ENCODE measurements around the gene KCNJ6.

GRCh38 chr21:37615962-37616361 lies 300.3 kb downstream of the KCNJ6 start:
- no peak for TF ChIP-seq POLR2A (IDR thresholded peaks at IDR 0.05; ENCODE audit: low read length)
- TF ChIP-seq GATA1 (IDR thresholded peaks at IDR 0.05; ENCODE audit: low read depth, low read length), result no peak

All from erythroblast (primary cell).